SK-N-SH treated with all-trans-retinoic acid at 6 μM for 48 hours (cell line): Measurements from ENCODE around the gene PGAP6.

Experiments
- ATAC-seq: fragments of 200-7000 bp; cut with Tn5 transposase; 3 replicates; pipeline ENCODE4 v1.9.1; 2020; ENCODE audit warnings: mild to moderate bottlenecking, moderate library complexity
- ARNTL ChIP-seq: fragments of 450-650 bp; formaldehyde crosslinking; IDR thresholded peaks from 2 replicates; pipeline ENCODE4 v1.5.0; 2020; ENCODE audit warnings: low read depth, mild to moderate bottlenecking, moderate library complexity, borderline replicate concordance
- BACH2 ChIP-seq: fragments of 250-450 bp; sonication (Bioruptor Pico); IDR thresholded peaks from 2 replicates; pipeline ENCODE4 v1.9.0; 2021; ENCODE audit warnings: mild to moderate bottlenecking, borderline replicate concordance
- CREB5 ChIP-seq: fragments of 250-450 bp; sonication (Bioruptor Pico); IDR thresholded peaks from 2 replicates; pipeline ENCODE4 v1.5.1; 2020; ENCODE audit warnings: low read depth, mild to moderate bottlenecking, moderate library complexity
- CSDC2 ChIP-seq: fragments of 250-450 bp; sonication (Bioruptor Pico); IDR thresholded peaks from 2 replicates; pipeline ENCODE4 v1.5.0; 2020; ENCODE audit warnings: mild to moderate bottlenecking, moderate library complexity
- CSRNP3 ChIP-seq: fragments of 250-450 bp; sonication (Bioruptor Pico); IDR thresholded peaks from 2 replicates; pipeline ENCODE4 v1.5.1; 2021; ENCODE audit warnings: mild to moderate bottlenecking, moderate library complexity
- ESRRG ChIP-seq: fragments of 250-450 bp; sonication (Bioruptor Pico); IDR thresholded peaks from 2 replicates; pipeline ENCODE4 v1.6.1; 2021; ENCODE audit warnings: mild to moderate bottlenecking
- GLIS3 ChIP-seq: fragments of 250-450 bp; sonication (Bioruptor Pico); IDR thresholded peaks from 2 replicates; pipeline ENCODE4 v1.5.0; 2020; ENCODE audit warnings: mild to moderate bottlenecking, moderate library complexity
- ISL1 ChIP-seq: fragments of 250-450 bp; sonication (Bioruptor Pico); IDR thresholded peaks from 2 replicates; pipeline ENCODE4 v2.1.2; 2022; ENCODE audit warnings: mild to moderate bottlenecking, moderate library complexity
- OSR1 ChIP-seq: fragments of 250-450 bp; sonication (Bioruptor Pico); IDR thresholded peaks from 2 replicates; pipeline ENCODE4 v1.8.0; 2022; ENCODE audit warnings: moderate library complexity, mild to moderate bottlenecking, inconsistent platforms
- PATZ1 ChIP-seq: fragments of 250-450 bp; sonication (Bioruptor Pico); IDR thresholded peaks from 2 replicates; pipeline ENCODE4 v1.8.0; 2020; ENCODE audit warnings: mild to moderate bottlenecking, moderate library complexity, borderline replicate concordance
- POU6F1 ChIP-seq: fragments of 250-450 bp; sonication (Bioruptor Pico); IDR thresholded peaks from 2 replicates; pipeline ENCODE4 v1.8.0; 2021; ENCODE audit warnings: low read depth, mild to moderate bottlenecking, moderate library complexity, borderline replicate concordance
- PPARA ChIP-seq: fragments of 250-450 bp; sonication (Bioruptor Pico); IDR thresholded peaks from 2 replicates; pipeline ENCODE4 v1.5.0; 2020; ENCODE audit warnings: mild to moderate bottlenecking, borderline replicate concordance
- SNAI2 ChIP-seq: fragments of 250-450 bp; sonication (Bioruptor Pico); IDR thresholded peaks from 2 replicates; pipeline ENCODE4 v1.5.0; 2020; ENCODE audit warnings: mild to moderate bottlenecking, moderate library complexity
- TCF4 ChIP-seq: fragments of 250-450 bp; sonication (Bioruptor Pico); IDR thresholded peaks from 2 replicates; pipeline ENCODE4 v1.8.0; 2021; ENCODE audit warnings: mild to moderate bottlenecking, moderate library complexity, borderline replicate concordance
- TSHZ2 ChIP-seq: fragments of 250-450 bp; sonication (Bioruptor Pico); IDR thresholded peaks from 2 replicates; pipeline ENCODE4 v1.5.0; 2020; ENCODE audit warnings: mild to moderate bottlenecking, moderate library complexity
- ZC3H10 ChIP-seq: fragments of 250-450 bp; sonication (Bioruptor Pico); IDR thresholded peaks from 2 replicates; pipeline ENCODE4 v1.5.1; 2021; ENCODE audit warnings: mild to moderate bottlenecking, moderate library complexity
- ZFP3 ChIP-seq: fragments of 250-450 bp; sonication (Bioruptor Pico); IDR thresholded peaks from 2 replicates; pipeline ENCODE4 v1.5.0; 2020; ENCODE audit warnings: mild to moderate bottlenecking, moderate library complexity
- ZFP30 ChIP-seq: fragments of 450-650 bp; formaldehyde crosslinking; IDR thresholded peaks from 2 replicates; pipeline ENCODE4 v1.5.0; 2022; ENCODE audit warnings: mild to moderate bottlenecking, moderate library complexity
- ZNF565 ChIP-seq: fragments of 450-650 bp; formaldehyde crosslinking; conservative IDR thresholded peaks from 2 replicates; pipeline ENCODE4 v1.5.0; 2020; ENCODE audit warnings: low read depth, mild to moderate bottlenecking, moderate library complexity
- ZNF70 ChIP-seq: fragments of 450-650 bp; formaldehyde crosslinking; IDR thresholded peaks from 2 replicates; pipeline ENCODE4 v1.5.0; 2020; ENCODE audit warnings: mild to moderate bottlenecking, moderate library complexity
- ZNF8 ChIP-seq: fragments of 450-650 bp; formaldehyde crosslinking; IDR thresholded peaks from 2 replicates; pipeline ENCODE4 v1.5.0; 2020; ENCODE audit warnings: mild to moderate bottlenecking, moderate library complexity

The PGAP6 gene

GRCh38 chr16:340370-341091 is 41.2 kb downstream of the PGAP6 start (continued):
- TF ChIP-seq TSHZ2, result no peak
- no peak for TF ChIP-seq CSRNP3 (CRISPR knock-in tag)
- no peak for TF ChIP-seq BACH2
- no peak for TF ChIP-seq ESRRG (CRISPR knock-in tag)
- no peak for TF ChIP-seq ARNTL (CRISPR knock-in tag)
- no peak for TF ChIP-seq PPARA
- TF ChIP-seq GLIS3, result no peak

- ATAC-seq, result no peak
- no peak for TF ChIP-seq ZNF8 (CRISPR knock-in tag)
- no peak for TF ChIP-seq CSDC2 (CRISPR knock-in tag)
- no peak for TF ChIP-seq PPARA
- TF ChIP-seq ISL1 (CRISPR knock-in tag), result no peak
- no peak for TF ChIP-seq OSR1
- no peak for TF ChIP-seq ZFP30 (CRISPR knock-in tag)
- no peak for TF ChIP-seq ESRRG (CRISPR knock-in tag)
- TF ChIP-seq ZFP3, result no peak
- TF ChIP-seq ZNF565 (CRISPR knock-in tag), result no peak
- no peak for TF ChIP-seq ZC3H10 (CRISPR knock-in tag)
- TF ChIP-seq ARNTL (CRISPR knock-in tag), result no peak
- no peak for TF ChIP-seq CSRNP3 (CRISPR knock-in tag)
- TF ChIP-seq ZNF70 (CRISPR knock-in tag), result no peak
- TF ChIP-seq TCF4 (CRISPR knock-in tag), result no peak
- TF ChIP-seq GLIS3, result no peak
- TF ChIP-seq PATZ1, result no peak
- no peak for TF ChIP-seq POU6F1 (CRISPR knock-in tag)
Measured at GRCh38 chr16:339680-340079, 42.1 kb downstream of the PGAP6 start.

- no peak; the same call in 2 of the 3 replicates for ATAC-seq
- TF ChIP-seq ZNF565 (CRISPR knock-in tag) (no peak), OSR1 (no peak), ESRRG (CRISPR knock-in tag) (no peak), CREB5 (CRISPR knock-in tag) (no peak), ZNF8 (CRISPR knock-in tag) (no peak), SNAI2 (CRISPR knock-in tag) (no peak)
Measured at GRCh38 chr16:337975-338575, 43.7 kb downstream of the PGAP6 start.
